Activated gamma-delta T cell (primary cell): Measurements from ENCODE around the gene GJE1.
"Not testable (repeated sequence)": the region's sequence is repeated elsewhere in the genome, so short reads cannot be mapped to it uniquely, and the experiment has no call there.

Experiments used
- DNase-seq: peaks from one replicate; lab custom pipeline; 2025; lab: John Stamatoyannopoulos, UW
- total RNA-seq, 2 donors: gene quantifications; one replicate each; lab custom pipeline; 2026; lab: John Stamatoyannopoulos, UW

Gene GJE1
- 0 to 0.09 reads per million in 2 donors for total RNA-seq

DNA sequence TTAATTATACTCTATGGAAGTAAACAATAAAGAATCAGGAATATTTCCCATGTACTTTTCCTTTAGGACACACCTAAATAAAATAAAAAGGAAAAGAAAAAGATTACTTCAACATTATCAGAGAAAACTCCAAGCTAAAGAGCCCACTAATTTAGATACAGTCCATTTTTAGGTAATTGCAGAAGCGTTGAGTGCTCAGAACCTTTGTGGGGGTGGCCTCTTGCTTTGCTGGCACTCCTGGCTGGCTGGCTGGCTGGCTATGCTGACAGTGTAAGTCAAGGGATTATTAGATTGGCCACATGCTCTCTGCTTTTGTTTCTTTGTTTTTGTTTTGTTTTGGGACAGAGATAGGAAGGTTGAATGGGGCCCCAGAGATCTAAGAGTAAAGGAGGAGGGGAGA lies at the start of gene GJE1:
Gene GJE1 (plus strand): TSS at position 301 of the 400 bp plus-strand sequence. CDS start 234 bp downstream, outside the sequence.
- DNase-seq, result no peak

DNA sequence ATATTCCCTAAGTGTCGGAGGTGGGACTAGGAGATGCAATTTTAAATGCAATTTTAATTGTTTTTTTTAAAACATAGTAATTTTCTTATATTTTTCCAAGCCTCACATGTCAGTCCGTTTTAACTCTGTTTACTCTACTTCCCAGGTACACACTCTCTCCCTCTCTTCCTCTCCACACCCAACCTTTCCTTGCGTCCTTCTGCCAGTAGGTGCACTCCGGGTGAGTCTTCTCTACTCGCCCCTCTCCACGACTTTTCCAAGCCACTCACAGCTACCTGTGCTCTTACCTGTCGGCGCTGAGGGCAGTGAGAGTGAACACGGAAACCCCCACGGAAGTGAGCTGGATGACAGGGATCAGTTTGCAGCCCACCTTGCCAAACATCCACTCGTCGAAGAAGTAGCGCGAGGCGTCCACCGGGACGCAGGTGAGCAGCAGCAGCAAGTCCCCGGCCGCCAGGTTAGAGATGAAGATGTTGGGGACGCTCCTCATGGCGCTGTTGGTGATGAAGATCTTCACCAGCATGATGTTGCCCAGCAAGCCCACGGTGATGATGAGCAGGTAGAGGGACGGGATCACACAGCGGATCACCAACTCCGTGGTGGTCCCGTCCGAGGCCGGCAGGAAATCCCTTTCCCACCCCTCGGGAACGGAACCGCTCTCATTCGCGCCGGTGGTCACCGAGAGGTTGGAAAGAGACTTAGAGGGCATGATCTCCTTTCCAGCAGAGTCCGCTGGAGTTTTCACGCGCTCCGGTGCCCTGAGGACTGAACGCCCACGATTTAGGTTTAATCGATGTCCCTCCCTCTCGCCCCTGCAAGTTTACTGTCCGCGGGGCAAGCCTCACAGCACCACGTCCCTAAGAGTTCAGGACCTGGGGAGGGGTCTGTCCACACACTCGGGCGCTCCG lies 44.5 kb upstream of the GJE1 start:
- no peak for DNase-seq

DNA sequence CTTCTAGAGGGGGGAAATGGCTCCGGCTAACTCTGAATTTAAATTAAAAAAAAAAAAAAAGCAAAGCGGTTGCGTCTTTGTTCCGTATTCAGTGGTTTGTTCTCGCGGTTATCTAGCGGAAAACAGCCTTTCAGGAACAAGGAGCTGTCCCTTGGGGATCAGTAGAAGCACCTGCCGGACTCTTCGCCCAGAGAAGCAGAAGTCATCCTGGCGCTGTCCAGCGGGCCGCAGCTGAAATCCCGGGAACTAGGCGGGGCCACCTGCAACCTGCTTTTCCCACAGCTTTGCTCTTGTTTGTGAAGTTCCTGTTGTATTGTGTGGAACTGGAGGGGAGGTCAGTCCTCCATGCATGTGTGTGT lies 43.9 kb upstream of the GJE1 start:
- DNase-seq, result no peak

DNA sequence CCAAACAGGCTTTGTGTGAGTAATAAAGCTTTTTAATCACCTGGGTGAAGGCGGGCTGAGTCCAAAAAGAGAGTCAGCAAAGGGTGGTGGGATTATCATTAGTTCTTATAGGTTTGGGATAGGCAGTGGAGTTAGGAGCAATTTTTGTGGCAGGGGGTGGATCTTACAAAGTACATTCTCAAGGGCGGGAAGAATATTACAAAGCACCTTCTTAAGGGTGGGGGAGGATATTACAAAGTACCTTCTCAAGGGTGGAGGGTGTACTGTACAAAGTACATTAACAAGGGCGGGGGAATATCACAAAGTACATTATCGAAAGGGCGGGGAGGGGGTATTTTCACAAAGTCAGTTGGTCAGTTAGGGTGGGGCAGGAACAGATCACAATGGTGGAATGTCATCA lies 27.9 kb upstream of the GJE1 start:
- DNase-seq, result not testable (repeated sequence)

- DNase-seq, result not testable (repeated sequence)
These were observed 21.9 kb upstream of the GJE1 start for GRCh38 chr6:142110820-142111219.

- no peak for DNase-seq
These were observed 20.2 kb upstream of the GJE1 start for GRCh38 chr6:142112451-142113061.

DNA sequence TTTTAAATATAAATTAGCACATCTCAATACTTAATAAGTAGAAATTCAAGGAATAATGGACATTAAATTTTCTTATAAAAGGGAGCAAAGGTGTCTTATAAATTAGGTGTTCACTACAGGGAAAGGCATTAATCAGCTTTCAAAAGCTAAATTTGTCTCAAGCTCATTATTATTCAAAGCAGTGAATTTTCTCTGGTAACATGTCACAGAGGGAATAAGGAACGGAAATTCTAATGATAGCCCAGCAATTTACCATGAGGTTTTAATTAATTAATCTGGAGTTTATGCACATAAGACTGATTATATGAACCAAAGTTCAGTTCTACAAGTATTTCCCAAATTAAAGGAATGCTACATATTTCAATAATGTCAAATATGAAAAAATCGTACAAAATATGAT lies 15.4 kb upstream of the GJE1 start:
- DNase-seq, result no peak

DNA sequence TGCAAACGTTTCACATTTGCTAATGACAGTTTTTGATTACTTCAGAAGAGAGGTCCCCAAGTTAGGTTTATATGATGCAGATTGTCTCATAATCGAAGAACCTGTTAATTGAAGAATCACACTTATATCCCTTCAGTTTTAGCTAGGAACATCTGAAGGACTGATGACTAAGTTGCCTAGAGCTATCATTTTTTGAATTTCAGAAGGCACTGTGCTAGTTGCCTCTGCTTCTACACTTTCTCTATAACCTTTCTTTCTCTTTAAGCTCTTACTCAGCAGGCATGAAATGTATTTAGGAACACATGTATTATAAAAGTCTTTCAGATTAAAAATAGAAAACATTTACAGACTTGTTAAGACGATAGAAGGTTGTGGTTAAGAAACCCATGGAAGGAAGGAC lies 14.4 kb upstream of the GJE1 start:
- DNase-seq, result no peak

DNA sequence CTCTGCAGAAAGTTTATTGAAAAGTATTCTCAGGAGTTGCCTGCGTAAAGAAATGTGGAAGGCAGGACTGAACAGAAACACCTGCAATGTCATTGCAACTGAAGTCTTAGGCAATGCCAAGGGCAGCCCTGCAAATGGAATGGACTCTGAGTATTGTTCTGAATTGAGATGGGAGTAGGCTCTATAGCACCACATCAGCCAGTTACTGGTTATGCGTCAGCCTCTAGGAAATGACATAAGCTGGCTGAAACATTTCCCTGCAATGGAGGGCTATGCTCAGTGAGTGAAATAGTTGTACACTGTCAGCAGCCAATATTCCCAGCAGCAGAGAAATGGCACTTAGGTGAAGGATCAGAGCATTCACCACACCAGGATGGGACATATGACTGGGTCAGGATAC lies 13.8 kb upstream of the GJE1 start:
- no peak for DNase-seq

DNA sequence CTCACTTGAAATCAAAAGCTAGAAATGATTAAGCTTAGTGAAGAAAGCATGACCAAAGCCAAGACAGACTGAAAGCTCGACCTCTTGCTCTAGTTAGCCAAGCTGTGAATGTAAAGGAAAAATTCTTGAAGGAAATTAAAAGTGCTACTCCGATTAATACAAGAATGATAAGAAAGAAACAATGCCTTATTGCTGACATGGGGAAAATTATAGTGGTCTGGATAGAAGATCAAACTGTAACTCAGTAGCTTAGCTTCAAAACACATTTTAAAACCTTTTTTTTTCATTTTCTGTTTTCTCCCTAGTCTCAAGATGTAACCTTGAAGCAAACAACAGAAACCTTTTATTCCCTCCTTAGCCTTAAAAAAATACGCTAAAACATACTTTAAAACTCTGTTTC lies 11.4 kb upstream of the GJE1 start:
- no peak for DNase-seq

GRCh38 chr6:142130814-142131213 lies 1.9 kb upstream of the GJE1 start:
- no peak for DNase-seq

- no peak for DNase-seq
These were observed 6.2 kb downstream of the GJE1 start for GRCh38 chr6:142138876-142139275.

GRCh38 chr6:142141531-142141930 lies 8.8 kb downstream of the GJE1 start:
- not testable (repeated sequence) for DNase-seq

DNA sequence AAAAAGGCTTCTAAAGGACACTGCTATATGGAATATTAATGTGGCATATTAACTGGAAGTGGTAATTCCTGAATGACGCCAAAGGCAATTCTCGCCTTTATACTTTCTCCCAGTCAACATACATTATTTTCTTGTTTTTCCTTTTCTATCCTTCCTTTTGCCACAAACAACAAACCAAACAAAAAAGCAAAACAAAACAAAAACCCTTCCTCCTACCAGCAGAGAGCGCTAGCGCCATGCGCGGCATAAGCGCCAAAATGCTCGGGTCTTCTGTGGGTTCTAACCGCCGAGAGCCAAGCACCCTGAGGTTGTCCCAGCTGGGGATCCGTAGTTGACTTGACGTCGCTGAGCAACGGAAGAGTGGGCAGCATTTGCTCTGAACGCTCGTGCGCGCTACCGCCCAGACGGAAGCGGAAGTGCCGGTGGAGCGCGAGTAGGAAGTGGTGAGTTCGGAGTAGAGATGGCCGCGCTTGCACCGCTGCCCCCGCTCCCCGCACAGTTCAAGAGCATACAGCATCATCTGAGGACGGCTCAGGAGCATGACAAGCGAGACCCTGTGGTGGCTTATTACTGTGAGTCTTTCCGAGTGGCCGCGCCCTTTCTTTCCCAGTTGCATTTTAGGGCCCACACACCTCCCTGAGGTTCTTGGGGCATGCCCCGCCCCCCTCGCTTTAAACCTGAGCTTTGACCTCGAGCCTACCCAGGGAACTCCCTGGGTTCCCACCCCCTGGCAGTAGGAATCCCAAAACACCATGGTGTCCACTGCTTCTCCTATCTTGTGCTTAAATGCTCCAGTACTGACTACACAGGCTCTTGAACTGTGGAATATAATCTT lies 14.3 kb downstream of the GJE1 start, which contains the start of the genes NMBR and VTA1:
Gene NMBR (minus strand): TSS at position 295 of the 835 bp plus-strand sequence. CDS start 58,464 bp downstream, outside the sequence.
Gene VTA1 (plus strand): TSS at position 436 of the 835 bp plus-strand sequence. CDS start 25 bp downstream, at position 461.
- DNase-seq, result peak; percentile 84

DNA sequence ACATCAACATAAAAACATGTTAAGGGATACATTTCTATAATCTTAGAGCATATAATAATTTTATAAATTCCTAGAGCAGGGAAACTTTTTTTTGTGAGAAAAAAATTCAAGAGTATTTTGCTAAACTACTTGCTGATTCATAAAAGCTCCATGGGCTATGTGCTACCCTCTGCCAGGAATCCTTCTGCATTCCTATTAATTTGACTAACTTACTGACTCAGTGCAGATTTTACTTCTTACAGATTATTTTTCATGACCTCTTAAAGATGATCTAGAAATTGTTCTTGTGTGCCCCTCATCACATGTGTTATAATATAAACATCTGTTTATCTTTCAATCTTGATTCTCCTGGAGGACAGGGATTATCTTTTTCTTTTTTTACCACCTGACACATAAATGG lies 20.0 kb downstream of the GJE1 start:
- DNase-seq, result no peak

- no peak for DNase-seq
These were observed 20.5 kb downstream of the GJE1 start for GRCh38 chr6:142153196-142153595.

DNA sequence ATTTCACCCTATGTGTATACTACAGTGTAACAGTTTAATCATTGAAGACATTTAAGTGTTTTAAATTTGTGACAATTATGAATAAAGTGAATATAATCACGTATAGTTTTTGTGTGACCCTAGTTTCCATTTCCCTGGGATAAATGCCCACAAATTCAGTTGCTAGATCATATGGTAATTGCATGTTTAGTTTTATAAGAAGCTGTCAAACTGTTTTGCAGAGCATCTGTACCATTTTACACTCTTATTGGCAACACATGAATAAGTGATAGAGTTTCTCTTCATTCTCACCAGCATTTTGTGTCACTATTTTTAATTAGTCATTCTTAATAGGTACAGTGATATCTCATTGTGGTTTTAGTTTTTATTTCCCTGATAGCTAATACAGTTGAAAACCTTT lies 21.6 kb downstream of the GJE1 start:
- no peak for DNase-seq

DNA sequence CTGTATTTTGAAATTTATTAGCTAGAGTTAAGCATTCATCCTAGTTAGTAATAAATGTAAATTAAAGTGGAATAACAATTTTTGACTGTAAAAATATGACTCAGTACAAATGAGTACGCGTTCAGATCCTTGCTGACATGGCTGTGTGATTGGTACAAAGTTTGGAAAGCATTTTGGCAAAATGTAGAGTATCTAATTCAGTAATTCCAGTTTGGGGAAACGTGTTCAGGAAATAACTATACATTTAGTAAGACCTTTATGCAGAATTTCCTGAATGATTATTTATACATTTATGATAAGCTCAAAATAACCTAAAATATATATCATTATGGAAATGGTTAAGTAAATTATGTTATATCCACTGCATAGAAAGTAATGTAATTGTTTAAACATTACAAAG lies 22.4 kb downstream of the GJE1 start:
- no peak for DNase-seq

DNA sequence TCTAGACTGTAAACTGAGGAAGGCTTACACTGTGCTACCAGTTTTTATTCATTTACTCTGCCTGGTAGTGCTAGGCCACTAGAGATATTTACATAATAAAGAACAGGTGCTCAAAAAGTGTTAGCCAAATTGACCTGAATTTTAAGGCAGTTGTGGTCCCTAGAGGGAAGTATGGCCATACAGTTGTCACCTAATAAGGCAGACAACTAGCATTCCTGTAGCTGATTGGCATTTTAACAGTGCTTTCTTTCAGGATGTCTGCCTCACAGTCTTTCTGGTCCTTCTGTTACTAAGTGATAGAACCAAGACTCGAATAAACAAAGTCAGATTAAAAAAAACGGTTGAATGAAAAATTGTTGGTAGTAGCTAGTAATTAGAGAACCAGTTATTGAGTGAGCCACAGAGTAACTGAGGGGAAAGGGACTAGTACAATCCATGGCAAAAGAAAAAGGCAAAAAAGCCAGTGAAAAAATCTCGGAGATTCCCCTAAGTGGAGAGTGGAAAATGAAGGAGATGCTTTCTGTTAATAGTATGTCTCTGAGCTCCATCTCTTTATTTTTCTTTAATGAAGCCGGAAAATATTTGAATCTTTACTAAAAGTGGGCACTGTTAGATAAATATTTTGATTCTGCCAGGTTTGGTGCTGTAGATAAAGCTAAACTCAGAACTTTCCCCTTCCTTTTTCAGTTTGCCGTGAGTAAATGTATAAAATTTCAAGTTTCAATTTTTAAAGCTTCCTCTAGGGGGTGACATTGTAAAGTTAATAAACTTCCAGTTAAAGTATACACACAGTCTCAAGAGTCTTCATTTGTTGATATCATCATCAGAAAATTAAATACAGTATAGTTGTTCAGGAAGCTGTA lies 23.4 kb downstream of the GJE1 start:
- no peak for DNase-seq

DNA sequence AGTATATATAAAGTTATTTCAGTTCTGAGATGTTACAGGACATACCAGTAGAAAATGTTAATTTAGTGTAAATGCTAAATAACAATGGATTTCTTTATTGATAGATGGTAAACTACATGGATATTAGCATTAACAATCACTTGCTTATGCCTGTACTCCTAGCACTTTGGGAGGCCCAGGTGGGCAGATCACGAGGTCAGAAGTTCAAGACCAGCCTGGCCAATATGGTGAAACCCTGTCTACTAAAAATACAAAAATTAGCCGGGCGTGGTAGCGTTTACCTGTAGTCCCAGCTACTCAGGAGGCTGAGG lies 24.0 kb downstream of the GJE1 start:
- DNase-seq, result not testable (repeated sequence)

- DNase-seq, result no peak
These were observed 30.1 kb downstream of the GJE1 start for GRCh38 chr6:142162780-142163179.
